H1 (cell line): Measurements from ENCODE around the gene FARP2. TPM values are rescaled to one million over a fixed set of nuclear protein-coding genes. Genes with fewer than 3 reads are reported as not detected.

Experiments used
- EP300 ChIP-seq, 2 experiments: IDR thresholded peaks; 1 replicate in 1 of 2; 2 replicates in 1 of 2; pipeline ENCODE4 v1.6.1; 2011 to 2012; ENCODE audit warnings: low read depth in 2 of 2, low read length in 2 of 2, mild to moderate bottlenecking in 2 of 2, borderline replicate concordance in 1 of 2, inconsistent platforms in 1 of 2, moderate library complexity in 1 of 2
- HDAC2 ChIP-seq, 2 experiments: fragments of 300-600 bp in 1 of 2; sonication (generic) in 1 of 2; IDR thresholded peaks; 2 replicates each; pipeline ENCODE4 v1.6.1; 2011 to 2012; ENCODE audit warnings: low read depth in 2 of 2, low read length in 2 of 2, mild to moderate bottlenecking in 2 of 2, moderate library complexity in 2 of 2, borderline replicate concordance in 1 of 2, inconsistent platforms in 1 of 2
- polyA plus RNA-seq, 7 experiments: library from polyadenylated mRNA; depleted of rRNA in 3 of 7; stranded (reverse) in 5 of 7; unstranded in 2 of 7; fragments of >200 nt in 5 of 7; fragments of 200-250 nt in 2 of 7; gene quantifications; 1 replicate in 5 of 7; 2 replicates in 1 of 7; 4 replicates in 1 of 7; pipeline versions ENCODE4 v1.2.1 to v1.2.3, GENCODE V29; 2011 to 2013; ENCODE audit warnings: missing spikeins in 2 of 7, mixed read lengths in 2 of 7
- total RNA-seq: library from RNA; stranded (reverse); fragmentation: NEBNext Ultra II Directional; extraction: Animal tissue kit (Norgen Biotek cat#: 25700); gene quantifications from 2 replicates; pipeline ENCODE4 v1.2.1, GENCODE V29; 2021

The FARP2 gene
- total and polyA plus RNA-seq, 2 of the 8 experiments (the other 6 are each of a cell fraction or from before 2014, with no cell fraction given), result 12.4 to 33.4 TPM

DNA sequence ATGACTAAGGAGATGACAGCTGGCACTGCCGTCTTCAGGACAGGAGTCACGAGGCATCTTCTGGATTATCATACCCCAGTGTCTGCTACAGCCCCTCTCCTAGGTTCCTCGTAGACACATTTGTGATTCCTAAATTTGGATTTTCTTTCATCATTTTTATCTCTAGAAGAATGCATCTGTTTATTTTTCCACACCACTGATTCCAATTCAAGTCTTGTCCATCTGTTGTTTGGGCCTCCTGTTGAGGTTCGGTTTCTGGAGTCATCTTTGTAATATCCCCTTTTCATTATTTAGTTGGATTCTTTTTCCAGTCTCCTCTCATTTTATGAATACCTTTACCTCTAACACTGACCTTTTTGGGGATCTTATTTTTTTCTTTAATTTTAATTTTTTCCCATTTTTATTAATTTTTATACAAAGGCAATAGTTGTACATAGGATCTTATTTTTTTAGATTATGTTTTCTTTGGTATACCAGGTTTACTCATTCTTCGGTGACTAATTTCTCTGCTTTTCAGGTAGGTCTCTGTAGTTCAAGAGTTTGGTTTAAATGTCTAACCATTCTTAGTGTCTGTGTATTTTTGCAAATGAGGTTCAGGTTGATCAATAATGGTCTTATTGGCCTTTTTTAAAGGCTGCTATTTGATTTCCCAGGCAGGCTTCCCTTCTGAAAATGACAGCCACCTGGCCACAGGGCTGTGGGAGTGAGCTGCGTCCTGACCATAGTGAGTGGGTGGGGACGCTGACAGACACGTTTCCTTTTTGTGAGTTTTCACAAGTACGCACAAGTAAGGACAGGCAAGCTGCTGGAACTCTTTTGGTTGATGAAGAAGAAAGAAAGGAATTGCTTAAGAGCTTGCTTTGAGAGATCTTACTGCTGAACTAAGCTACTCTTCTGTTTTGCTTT lies 34.5 kb downstream of the FARP2 start (continued):
- TF ChIP-seq EP300 (IDR thresholded peaks at IDR 0.05; ENCODE audit: borderline replicate concordance in 1 of 2, low read depth in 2 of 2, low read length in 2 of 2) (no peak), HDAC2 (IDR thresholded peaks at IDR 0.05; ENCODE audit: borderline replicate concordance in 1 of 2, low read depth in 2 of 2, low read length in 2 of 2) (no peak)
